Adrenal gland (tissue), 12 donors: ENCODE measurements around the gene FOXP3. TPM values are rescaled to one million over a fixed set of nuclear protein-coding genes. Genes with fewer than 3 reads are reported as not detected.

Source experiments
- DNase-seq, 7 donors: peaks; one replicate each; pipeline ENCODE4 v3.0.0-alpha.2; 2019 to 2020
- H3K27ac ChIP-seq, 5 donors: fragments of 200-600 bp; sonication (generic) in 4 of 5; 1 replicate in 3 of 5; 2 replicates in 2 of 5; pipeline versions ENCODE4 v1.5.1 to v1.8.0; 2016 to 2020; ENCODE audit warnings: mild to moderate bottlenecking in 1 of 5
- H3K27me3 ChIP-seq: fragments of 200-600 bp; 2 replicates; pipeline ENCODE4 v1.8.0; 2021
- H3K36me3 ChIP-seq, 2 donors: fragments of 200-600 bp; replicated peaks in 1 of 2; 1 replicate in 1 of 2; 2 replicates in 1 of 2; pipeline versions ENCODE4 v1.5.1 to v1.8.0; 2018 to 2022
- H3K4me1 ChIP-seq, 2 donors: fragments of 200-600 bp; replicated peaks in 1 of 2; 1 replicate in 1 of 2; 2 replicates in 1 of 2; pipeline versions ENCODE4 v1.5.1 to v1.8.0; 2018 to 2021
- H3K4me3 ChIP-seq, 4 donors: fragments of 200-600 bp; sonication (generic) in 3 of 4; one replicate each; pipeline ENCODE4 v1.5.1; 2016 to 2018
- H3K9me3 ChIP-seq, 3 donors: fragments of 200-600 bp; sonication (generic) in 1 of 3; replicated peaks in 1 of 3; 1 replicate in 2 of 3; 2 replicates in 1 of 3; pipeline versions ENCODE4 v1.5.1 to v1.8.0; 2016 to 2021
- POLR2A ChIP-seq, 2 donors: fragments of 450-650 bp; IDR thresholded peaks; one replicate each; pipeline ENCODE4 v1.6.1; 2017; ENCODE audit warnings: antibody characterized with exemption in 2 of 2, mild to moderate bottlenecking in 2 of 2, moderate library complexity in 1 of 2
- WGBS, 4 donors: extraction: QIAGEN DNeasy Blood & Tissue Kit in 2 of 4; methylation state at CpG; one replicate each; pipeline versions ENCODE4 v1.1.5 to v1.1.7; 2013 to 2017; 5-methylcytosine and 5-hydroxymethylcytosine counted together
- intact Hi-C, 2 donors: fragments of 100-400 bp; cut with DNase I; formaldehyde crosslinking; loops; one replicate each; pipeline versions ENCODE4 v1.14.1 to v1.15.0; 2022 to 2023
- polyA plus RNA-seq, 3 donors: library from polyadenylated mRNA; stranded (reverse); fragments of 200-250 nt in 2 of 3; fragments of 350-450 nt in 1 of 3; fragmentation: Illumina TruSeq in 1 of 3; extraction: RNeasy Lipid Tissue Mini Kit (QIAGEN cat#74804) in 1 of 3; gene quantifications; one replicate each; pipeline ENCODE4 v1.2.3, GENCODE V29; 2013 to 2014
- total RNA-seq, 9 donors: library from RNA; depleted of rRNA in 4 of 9; stranded (reverse); fragments of >200 nt in 4 of 9; fragments of 120-200 nt in 1 of 9; fragmentation: NEBNext Ultra II Directional in 1 of 9; extraction: Animal tissue kit (Norgen Biotek cat#: 25700) in 1 of 9; gene quantifications; one replicate each; pipeline versions ENCODE4 v1.1.0 to v1.2.4, GENCODE V29; 2013 to 2023
- TF ChIP-seq, protein P1 (sequence below), 6 experiments: fragments of 450-650 bp in 4 of 6; fragments of 200-600 bp in 2 of 6; sonication (generic) in 1 of 6; IDR thresholded peaks; 1 replicate in 5 of 6; 2 replicates in 1 of 6; pipeline versions ENCODE4 v1.5.1 to v1.8.0; 2016 to 2021; ENCODE audit warnings: antibody characterized with exemption in 6 of 6, mild to moderate bottlenecking in 2 of 6, moderate library complexity in 1 of 6
- donor health status: healthy with polysubstance abuse.
- donor health status: Bipolar disorder and iron deficiency.
- donor health status: DM: yes; HTN: yes; CAD: no.
- donor health status: DM: no; HTN: no; CAD: no.
- donor health status: DM: no; HTN: no; CAD: no.
- donor health status: DM: yes; HTN: yes; CAD: no.

Gene FOXP3
- total and polyA plus RNA-seq, 12 donors: 0.14 to 0.53 (median 0.26) TPM; not detected in 4

GRCh38 chrX:49292400-49293362 lies 28.2 kb upstream of the FOXP3 start:
- Histone ChIP-seq H3K4me1 (no peaks in the 10 kb centered on the region), H3K9me3 (no peaks in the 10 kb centered on the region), H3K27me3 (peaks cover 9% of the 10 kb centered on the region), H3K36me3 (no peaks in the 10 kb centered on the region), H3K4me3 (no peak overlapping the region), H3K27ac (no peak overlapping the region)
- intact Hi-C loops: no loop called here
- DNase-seq: no peak
- TF ChIP-seq POLR2A (IDR thresholded peaks at IDR 0.05): no peak
- TF ChIP-seq, protein P1, sequence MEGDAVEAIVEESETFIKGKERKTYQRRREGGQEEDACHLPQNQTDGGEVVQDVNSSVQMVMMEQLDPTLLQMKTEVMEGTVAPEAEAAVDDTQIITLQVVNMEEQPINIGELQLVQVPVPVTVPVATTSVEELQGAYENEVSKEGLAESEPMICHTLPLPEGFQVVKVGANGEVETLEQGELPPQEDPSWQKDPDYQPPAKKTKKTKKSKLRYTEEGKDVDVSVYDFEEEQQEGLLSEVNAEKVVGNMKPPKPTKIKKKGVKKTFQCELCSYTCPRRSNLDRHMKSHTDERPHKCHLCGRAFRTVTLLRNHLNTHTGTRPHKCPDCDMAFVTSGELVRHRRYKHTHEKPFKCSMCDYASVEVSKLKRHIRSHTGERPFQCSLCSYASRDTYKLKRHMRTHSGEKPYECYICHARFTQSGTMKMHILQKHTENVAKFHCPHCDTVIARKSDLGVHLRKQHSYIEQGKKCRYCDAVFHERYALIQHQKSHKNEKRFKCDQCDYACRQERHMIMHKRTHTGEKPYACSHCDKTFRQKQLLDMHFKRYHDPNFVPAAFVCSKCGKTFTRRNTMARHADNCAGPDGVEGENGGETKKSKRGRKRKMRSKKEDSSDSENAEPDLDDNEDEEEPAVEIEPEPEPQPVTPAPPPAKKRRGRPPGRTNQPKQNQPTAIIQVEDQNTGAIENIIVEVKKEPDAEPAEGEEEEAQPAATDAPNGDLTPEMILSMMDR (IDR thresholded peaks at IDR 0.05): no peak
- WGBS, 4 donors: 68 to 77% (median 74%) methylated on average over 8 to 17 of the region's 17 CpGs

GRCh38 chrX:49291615-49292337 lies 27.3 kb upstream of the FOXP3 start:
- H3K9me3 ChIP-seq: no peaks in the 10 kb centered on the region
- no peak overlapping the region for H3K4me3 ChIP-seq
- intact Hi-C loops: no loop called here
- no peak overlapping the region for H3K27ac ChIP-seq
- DNase-seq: peak; percentile 37 to 83 (median 64)
- TF ChIP-seq, protein P1 (IDR thresholded peaks at IDR 0.05): peak; percentile 34 to 68 (median 59)
- TF ChIP-seq POLR2A (IDR thresholded peaks at IDR 0.05): no peak
- peaks cover 9% of the 10 kb centered on the region for H3K27me3 ChIP-seq
- H3K36me3 ChIP-seq: no peaks in the 10 kb centered on the region
- no peaks in the 10 kb centered on the region for H3K4me1 ChIP-seq
- WGBS, 4 donors: 18 to 42% (median 29%) methylated on average over 9 to 11 of the region's 11 CpGs

GRCh38 chrX:49290215-49290614 lies 25.7 kb upstream of the FOXP3 start:
- H3K9me3 ChIP-seq: no peaks in the 10 kb centered on the region
- no peaks in the 10 kb centered on the region for H3K36me3 ChIP-seq
- H3K4me1 ChIP-seq: no peaks in the 10 kb centered on the region
- WGBS, 4 donors: 59 to 69% (median 62%) methylated on average over 4 to 7 of the region's 7 CpGs
- peak in 1 of 7 donors; percentile 33 for DNase-seq
- TF ChIP-seq POLR2A (IDR thresholded peaks at IDR 0.05): no peak
- TF ChIP-seq, protein P1 (IDR thresholded peaks at IDR 0.05): no peak
- H3K27me3 ChIP-seq: peaks cover 9% of the 10 kb centered on the region
- intact Hi-C loops: no loop called here
- H3K4me3 ChIP-seq: no peak overlapping the region
- H3K27ac ChIP-seq: no peak overlapping the region

GRCh38 chrX:49287665-49288064 lies 23.2 kb upstream of the FOXP3 start:
- no peak overlapping the region for H3K27ac ChIP-seq
- 93 to 100% (median 100%) methylated on average over 1 of the region's 1 CpG for whole genome bisulfite sequencing, 4 donors
- H3K9me3 ChIP-seq: no peaks in the 10 kb centered on the region
- H3K4me3 ChIP-seq: no peak overlapping the region
- no peaks in the 10 kb centered on the region for H3K36me3 ChIP-seq
- no peaks in the 10 kb centered on the region for H3K4me1 ChIP-seq
- peaks cover 7% of the 10 kb centered on the region for H3K27me3 ChIP-seq
- DNase-seq: no peak
- TF ChIP-seq, protein P1 (IDR thresholded peaks at IDR 0.05): no peak
- no peak for TF ChIP-seq POLR2A (IDR thresholded peaks at IDR 0.05)
- intact Hi-C loops: no loop called here
